Pons (tissue), 1 donor: ENCODE results near the gene TAAR9.
A peak's percentile ranks its signal among the peaks of the same experiment; 100 is the strongest.

Experiments
- DNase-seq: peaks from one replicate; pipeline ENCODE4 v3.0.0-alpha.2; 2016; ENCODE audit warnings: low spot score

TAAR9 gene

GRCh38 chr6:132537977-132538376 lies at the start of gene TAAR9:
Gene TAAR9 (plus strand): TSS chr6:132538277. CDS start chr6:132538290, 13 bp downstream.
- no peak for DNase-seq

GRCh38 chr6:132489376-132489775 lies 48.7 kb upstream of the TAAR9 start:
- peak; percentile 66 for DNase-seq

GRCh38 chr6:132490024-132490423 lies 48.1 kb upstream of the TAAR9 start:
- peak; percentile 65 for DNase-seq

GRCh38 chr6:132490478-132491204 lies 47.4 kb upstream of the TAAR9 start:
- DNase-seq: no peak

- no peak for DNase-seq
Observed at GRCh38 chr6:132491303-132491702, 46.8 kb upstream of the TAAR9 start.

- no peak for DNase-seq
Observed at GRCh38 chr6:132491881-132492280, 46.2 kb upstream of the TAAR9 start.

- DNase-seq: no peak
Observed at GRCh38 chr6:132494954-132495353, 43.1 kb upstream of the TAAR9 start.

GRCh38 chr6:132495604-132496079 lies 42.4 kb upstream of the TAAR9 start:
- no peak for DNase-seq

- no peak for DNase-seq
Observed at GRCh38 chr6:132496519-132497180, 41.4 kb upstream of the TAAR9 start.

GRCh38 chr6:132498638-132499037 lies 39.4 kb upstream of the TAAR9 start:
- DNase-seq: peak; percentile 54

GRCh38 chr6:132499757-132500156 lies 38.3 kb upstream of the TAAR9 start:
- DNase-seq: no peak

GRCh38 chr6:132504757-132505156 lies 33.3 kb upstream of the TAAR9 start:
- DNase-seq: peak; percentile 55

- DNase-seq: peak; percentile 78
Observed at GRCh38 chr6:132505158-132505557, 32.9 kb upstream of the TAAR9 start.

GRCh38 chr6:132506461-132506860 lies 31.6 kb upstream of the TAAR9 start:
- DNase-seq: no peak

GRCh38 chr6:132506869-132507808 lies 30.9 kb upstream of the TAAR9 start:
- no peak for DNase-seq

- DNase-seq: peak; percentile 72
Observed at GRCh38 chr6:132511210-132511830, 26.8 kb upstream of the TAAR9 start.

GRCh38 chr6:132511831-132512220 lies 26.3 kb upstream of the TAAR9 start:
- DNase-seq: no peak

- peak; percentile 74 for DNase-seq
Observed at GRCh38 chr6:132512342-132512637, 25.8 kb upstream of the TAAR9 start.

GRCh38 chr6:132512638-132513632 lies 25.1 kb upstream of the TAAR9 start, which contains the start of gene STX7:
Gene STX7 (minus strand): TSS chr6:132513116. CDS start chr6:132503530, 9,586 bp downstream.
- peak; percentile 97 for DNase-seq

GRCh38 chr6:132513831-132514545 lies 24.1 kb upstream of the TAAR9 start:
- peak; percentile 73 for DNase-seq
